PC-3 (cell line): Measurements from ENCODE around the gene GPR75.

ENCODE experiments used
- EZH2 ChIP-seq: fragments of 300-600 bp; sonication (generic); IDR thresholded peaks from one replicate; pipeline ENCODE4 v1.6.1; 2017; ENCODE audit warnings: antibody characterized with exemption, mild to moderate bottlenecking, low read length; ENCODE audit not compliant: unreplicated experiment
- EZH2phosphoT487 ChIP-seq: fragments of 300-600 bp; sonication (generic); IDR thresholded peaks from 2 replicates; pipeline ENCODE4 v1.6.1; 2018; ENCODE audit warnings: mild to moderate bottlenecking, antibody characterized with exemption, low read length, borderline replicate concordance
- TF ChIP-seq, protein P1 (sequence below): fragments of 300-600 bp; sonication (generic); conservative IDR thresholded peaks from 2 replicates; pipeline ENCODE4 v1.5.1; 2017; ENCODE audit warnings: antibody characterized with exemption, low read depth, mild to moderate bottlenecking, low read length

GRCh38 chr2:53828331-53828730 is 31.4 kb downstream of the GPR75 start:
- TF ChIP-seq, protein P1, sequence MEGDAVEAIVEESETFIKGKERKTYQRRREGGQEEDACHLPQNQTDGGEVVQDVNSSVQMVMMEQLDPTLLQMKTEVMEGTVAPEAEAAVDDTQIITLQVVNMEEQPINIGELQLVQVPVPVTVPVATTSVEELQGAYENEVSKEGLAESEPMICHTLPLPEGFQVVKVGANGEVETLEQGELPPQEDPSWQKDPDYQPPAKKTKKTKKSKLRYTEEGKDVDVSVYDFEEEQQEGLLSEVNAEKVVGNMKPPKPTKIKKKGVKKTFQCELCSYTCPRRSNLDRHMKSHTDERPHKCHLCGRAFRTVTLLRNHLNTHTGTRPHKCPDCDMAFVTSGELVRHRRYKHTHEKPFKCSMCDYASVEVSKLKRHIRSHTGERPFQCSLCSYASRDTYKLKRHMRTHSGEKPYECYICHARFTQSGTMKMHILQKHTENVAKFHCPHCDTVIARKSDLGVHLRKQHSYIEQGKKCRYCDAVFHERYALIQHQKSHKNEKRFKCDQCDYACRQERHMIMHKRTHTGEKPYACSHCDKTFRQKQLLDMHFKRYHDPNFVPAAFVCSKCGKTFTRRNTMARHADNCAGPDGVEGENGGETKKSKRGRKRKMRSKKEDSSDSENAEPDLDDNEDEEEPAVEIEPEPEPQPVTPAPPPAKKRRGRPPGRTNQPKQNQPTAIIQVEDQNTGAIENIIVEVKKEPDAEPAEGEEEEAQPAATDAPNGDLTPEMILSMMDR = no peak
- TF ChIP-seq EZH2 (no peak), EZH2phosphoT487 (no peak)
